HG02571 (cell line): ENCODE results near the gene PDZRN3.

Source experiments
- ATAC-seq: cut with Tn5 transposase; IDR thresholded peaks from one replicate; pipeline ENCODE4 v1.9.1; 2021; ENCODE audit warnings: mild to moderate bottlenecking, moderate library complexity; ENCODE audit not compliant: unreplicated experiment

The PDZRN3 gene

GRCh38 chr3:73623346-73623745 is 1.4 kb downstream of the PDZRN3 start:
- no peak for ATAC-seq

DNA sequence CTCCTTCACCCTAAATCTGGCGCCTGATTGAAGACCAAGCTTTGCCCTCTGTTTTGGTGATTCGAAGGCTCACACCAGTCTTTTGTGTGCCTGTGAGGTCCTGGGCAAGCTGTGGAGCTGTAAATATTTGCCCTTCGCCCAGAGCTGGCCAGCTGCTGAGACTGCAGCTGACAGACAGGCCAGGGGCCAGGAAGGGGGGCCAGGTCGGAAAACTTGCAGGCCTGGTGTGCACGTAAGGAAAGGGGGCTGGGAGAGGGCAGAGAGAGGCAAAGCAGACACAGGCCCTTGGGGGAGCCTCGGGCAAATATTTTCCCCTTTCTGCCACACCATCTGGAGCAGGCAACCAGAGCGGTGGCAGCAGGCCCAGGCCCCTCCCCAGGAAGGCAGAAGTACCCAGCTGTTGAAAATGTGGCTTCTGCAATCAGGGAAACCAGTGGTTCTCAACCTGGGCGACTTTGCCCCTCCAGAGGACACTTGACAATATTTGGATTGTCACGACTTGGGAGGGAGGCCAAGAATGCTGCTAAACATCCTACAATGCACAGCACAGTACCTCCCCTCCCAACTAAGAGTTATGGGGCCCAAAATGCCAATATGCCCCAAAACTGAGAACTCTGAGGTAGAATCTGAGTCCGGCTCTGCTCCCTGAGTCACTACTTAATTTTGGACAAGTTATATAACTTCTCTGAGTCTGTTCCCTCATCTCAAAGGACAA is 2.5 kb downstream of the PDZRN3 start:
- ATAC-seq = no peak

DNA sequence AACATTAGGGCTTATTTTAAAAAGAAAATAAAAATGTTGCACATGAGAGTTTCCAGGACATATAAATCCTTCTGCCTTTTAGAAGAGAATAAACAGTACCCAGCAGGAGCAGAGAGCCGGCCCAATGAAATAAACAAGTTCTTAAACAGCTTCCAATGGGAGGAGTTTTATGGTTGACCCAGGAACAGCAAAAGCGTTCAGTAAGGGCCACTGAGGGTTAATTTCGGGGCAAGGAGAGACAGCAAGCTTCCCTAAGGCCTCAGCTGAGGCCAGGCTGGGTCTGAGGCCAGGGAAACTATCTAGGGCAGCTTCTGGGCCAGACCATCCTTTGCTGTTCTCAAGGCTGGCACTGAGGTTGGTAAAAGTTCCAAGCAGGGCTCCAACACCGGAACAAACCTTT is 3.4 kb downstream of the PDZRN3 start:
- ATAC-seq = no peak

DNA sequence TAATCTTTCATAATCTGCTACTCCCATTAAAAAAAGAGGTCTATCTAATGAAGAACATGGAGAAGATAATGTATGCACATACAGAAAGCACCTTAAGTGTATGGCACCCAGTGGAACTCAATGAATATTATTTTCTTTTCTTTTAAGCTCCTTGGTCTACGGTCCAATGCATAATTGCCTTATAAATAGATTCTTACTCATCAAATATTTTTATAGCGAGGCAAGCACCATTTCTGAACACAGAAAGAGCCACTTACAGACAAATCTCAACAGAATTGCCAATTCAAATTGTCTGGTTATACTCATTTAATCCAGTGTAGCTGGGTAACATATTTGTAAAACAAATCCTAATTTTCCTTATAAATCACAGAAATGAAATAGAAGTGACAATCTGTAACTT is 6.3 kb downstream of the PDZRN3 start:
- ATAC-seq = no peak

DNA sequence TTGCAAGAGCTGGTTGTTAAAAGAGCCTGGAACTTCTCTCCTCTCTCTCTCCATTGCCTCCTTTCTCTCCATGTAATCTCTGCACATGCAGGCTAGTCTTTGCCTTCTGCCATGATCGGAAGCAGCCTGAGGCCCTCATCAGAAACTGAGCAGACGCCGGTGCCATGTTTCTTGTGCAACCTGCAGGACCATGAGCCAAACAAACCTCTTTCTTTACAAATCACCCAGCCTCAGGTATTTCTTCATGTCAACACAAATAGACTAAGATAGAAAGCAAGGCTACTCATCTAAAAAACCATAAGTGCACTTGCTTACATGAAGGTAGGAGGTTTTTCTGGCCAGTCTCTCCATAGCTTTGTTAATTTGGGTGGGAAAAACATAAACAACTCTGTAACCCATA is 8.7 kb downstream of the PDZRN3 start:
- ATAC-seq = no peak

- ATAC-seq = no peak
These were observed 10.3 kb downstream of the PDZRN3 start for GRCh38 chr3:73614419-73614818.

GRCh38 chr3:73611176-73611575 is 13.6 kb downstream of the PDZRN3 start:
- no peak for ATAC-seq

DNA sequence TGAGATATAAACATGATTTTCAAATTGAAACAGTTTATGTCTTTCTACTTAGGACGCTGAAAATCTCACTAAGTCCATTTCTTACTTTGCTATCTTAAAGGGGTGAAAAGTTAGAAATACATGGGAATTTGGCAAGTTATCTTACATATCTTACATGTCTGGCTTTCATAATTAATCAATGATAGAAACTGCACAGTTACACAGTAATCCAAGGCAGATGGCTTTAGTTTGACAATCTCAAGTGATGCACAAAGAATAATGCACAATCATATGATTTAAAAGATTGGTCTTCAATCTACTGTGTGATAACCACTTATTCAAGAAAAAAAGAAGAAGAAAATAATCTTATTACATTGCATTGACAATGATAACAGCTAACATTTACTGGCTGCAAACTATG is 14.2 kb downstream of the PDZRN3 start:
- ATAC-seq = no peak

- no peak for ATAC-seq
These were observed 15.1 kb downstream of the PDZRN3 start for GRCh38 chr3:73609655-73610054.

DNA sequence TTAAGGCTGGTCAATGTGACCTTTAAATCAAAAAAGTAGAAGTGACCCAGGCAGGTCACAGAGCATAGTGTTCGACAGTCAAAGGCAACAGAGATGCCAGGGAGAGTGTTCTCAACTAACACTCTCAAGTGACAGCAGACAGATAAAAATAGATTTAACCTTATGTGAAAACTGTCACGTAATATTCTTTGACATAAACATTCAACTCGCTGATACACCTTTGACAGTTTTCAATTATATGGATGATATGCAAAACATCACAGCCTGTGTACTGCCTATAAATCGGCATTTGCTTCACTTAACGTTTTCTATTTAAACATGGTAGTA is 15.5 kb downstream of the PDZRN3 start:
- no peak for ATAC-seq

DNA sequence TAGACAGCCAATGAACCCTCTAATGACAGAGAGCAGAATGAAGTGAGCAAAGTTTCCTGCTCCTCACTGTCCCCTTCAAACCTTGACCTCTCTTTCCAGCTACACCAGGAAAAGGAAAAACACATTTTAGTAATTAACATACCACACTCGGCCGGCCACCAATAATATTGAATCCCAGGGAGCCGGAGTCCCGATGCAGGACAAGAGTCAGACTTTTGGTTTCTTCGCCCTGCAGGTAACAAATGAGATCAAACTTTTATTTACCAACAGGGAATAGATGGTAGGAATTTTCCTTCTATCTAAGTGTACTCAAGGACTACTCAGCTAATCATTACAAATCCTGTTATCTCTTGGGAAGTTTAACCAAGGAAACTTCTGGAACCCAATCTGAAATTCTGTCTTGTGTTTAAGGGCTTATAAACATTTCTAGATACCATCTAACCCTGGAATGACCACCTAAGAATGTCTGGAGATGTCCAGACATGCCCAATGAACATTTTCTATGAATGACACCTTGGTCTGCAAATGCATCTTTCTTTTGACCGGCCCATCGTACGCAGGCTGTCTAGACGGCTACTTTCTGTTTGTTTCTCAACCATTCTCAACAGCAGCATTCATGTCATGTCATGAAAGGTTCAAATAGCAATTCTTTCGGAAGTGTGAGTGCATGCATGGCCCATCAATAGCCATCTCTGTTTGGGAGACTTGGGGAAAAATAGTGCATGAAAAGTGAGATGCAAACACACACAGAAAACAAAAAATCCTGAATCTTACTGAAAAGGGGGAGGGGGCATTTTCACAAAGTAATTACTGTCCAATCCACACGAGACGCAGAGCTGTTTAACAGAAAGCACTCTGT is 16.1 kb downstream of the PDZRN3 start:
- no peak for ATAC-seq

GRCh38 chr3:73605861-73606260 is 18.9 kb downstream of the PDZRN3 start:
- no peak for ATAC-seq

DNA sequence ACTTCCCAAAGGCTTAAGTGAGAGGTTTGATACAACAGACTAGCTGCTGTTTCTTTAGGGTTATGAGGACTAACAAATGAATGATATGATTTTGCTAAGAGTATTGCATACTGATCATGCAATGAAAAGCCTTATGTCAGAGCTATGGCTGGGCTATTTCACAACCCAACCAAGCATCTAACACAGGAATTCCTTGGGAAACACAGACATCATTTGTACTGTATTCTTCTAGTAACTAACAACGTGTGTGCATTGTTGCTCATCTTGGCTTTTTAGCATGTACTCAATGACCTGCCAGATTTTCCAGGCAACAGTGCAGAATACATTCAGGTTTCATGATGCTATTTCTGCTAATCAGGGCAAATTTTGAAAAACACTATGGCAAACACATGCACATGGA is 19.3 kb downstream of the PDZRN3 start:
- ATAC-seq = no peak

DNA sequence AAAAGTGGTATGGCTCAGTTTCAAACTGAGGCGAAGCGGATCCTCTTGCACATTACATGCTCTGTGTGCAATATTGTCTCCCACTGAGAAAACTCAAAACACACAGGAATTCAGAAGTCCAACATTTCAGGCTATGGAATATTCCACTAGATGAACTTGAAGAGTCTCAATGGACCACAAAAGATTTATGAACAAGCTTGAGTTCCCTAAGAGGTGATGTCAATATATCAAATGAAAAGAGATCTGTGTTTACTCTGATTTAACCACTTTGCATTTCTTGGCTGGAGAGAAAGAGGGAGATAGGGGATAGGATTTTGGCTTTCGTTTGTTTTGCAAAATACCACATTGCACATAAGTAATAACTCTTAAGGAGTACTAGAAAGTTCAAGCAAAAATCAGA is 20.3 kb downstream of the PDZRN3 start:
- no peak for ATAC-seq

GRCh38 chr3:73603762-73604171 is 21.0 kb downstream of the PDZRN3 start:
- no peak for ATAC-seq

DNA sequence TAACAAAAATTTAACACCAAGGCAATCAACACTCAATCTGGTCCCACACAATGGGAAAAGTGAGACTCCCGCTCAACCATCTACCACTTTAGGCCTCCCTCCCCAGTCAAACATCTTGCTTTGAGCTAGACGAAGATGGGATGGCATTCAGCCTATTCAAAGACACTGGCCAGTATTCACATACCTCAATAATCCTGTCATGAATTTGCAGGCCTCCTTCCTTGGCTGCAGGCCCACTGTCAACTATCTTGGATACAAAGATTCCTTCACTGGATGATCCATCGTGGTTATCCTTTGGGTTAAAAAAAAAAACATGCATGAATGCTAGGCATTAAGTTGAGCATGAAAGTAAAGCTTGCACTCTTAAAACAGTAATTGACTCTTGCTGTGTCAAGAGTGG is 22.6 kb downstream of the PDZRN3 start:
- no peak for ATAC-seq

DNA sequence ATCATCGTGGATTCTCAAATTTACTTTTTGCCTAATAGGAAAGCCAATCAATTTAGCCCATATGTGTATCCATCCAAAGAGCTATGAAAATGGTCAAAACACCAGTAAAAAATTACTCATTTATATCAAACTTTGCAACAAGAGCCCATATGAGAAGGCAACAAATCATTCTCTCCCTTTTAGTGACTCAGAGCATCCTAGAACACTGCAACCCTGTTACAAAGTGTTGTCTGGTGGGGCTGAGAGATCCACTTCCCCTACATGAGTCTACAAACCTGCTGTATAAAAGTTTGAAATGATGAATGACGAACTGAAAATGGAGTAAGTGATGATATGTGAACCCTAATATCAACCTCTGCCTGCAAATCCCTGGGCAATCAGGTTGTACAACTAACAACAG is 23.3 kb downstream of the PDZRN3 start:
- ATAC-seq = no peak

- no peak for ATAC-seq
These were observed 23.7 kb downstream of the PDZRN3 start for GRCh38 chr3:73601011-73601410.

DNA sequence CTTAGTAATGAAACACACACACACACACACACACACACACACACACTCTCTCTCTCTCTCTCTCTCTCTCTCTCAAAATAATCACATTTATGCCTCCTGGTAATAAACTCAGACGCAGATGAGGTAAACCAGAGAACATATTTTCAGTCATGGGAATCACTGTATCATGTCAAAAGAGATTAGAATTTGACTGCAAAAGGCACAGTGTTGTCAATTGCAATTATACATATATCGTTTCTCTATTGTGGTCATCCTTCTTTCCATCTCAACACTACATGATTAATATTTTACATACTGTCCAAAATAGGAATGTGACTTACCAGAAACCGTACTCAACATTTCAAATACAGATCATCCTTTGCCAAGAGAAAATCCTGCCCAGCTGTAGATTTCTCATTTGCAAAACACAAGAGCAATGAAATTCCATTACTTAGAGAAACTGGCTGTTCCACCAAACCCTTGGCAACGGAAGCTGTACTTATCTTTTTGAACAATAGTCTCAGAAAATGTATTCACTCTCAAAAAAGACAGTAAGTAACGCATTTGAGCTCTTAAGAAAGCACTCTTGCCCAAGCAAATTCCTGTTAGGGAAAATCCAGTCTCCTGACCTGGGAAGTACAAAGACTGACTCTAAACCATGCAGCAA is 24.3 kb downstream of the PDZRN3 start:
- no peak for ATAC-seq

GRCh38 chr3:73599605-73600004 is 25.1 kb downstream of the PDZRN3 start:
- ATAC-seq = no peak

DNA sequence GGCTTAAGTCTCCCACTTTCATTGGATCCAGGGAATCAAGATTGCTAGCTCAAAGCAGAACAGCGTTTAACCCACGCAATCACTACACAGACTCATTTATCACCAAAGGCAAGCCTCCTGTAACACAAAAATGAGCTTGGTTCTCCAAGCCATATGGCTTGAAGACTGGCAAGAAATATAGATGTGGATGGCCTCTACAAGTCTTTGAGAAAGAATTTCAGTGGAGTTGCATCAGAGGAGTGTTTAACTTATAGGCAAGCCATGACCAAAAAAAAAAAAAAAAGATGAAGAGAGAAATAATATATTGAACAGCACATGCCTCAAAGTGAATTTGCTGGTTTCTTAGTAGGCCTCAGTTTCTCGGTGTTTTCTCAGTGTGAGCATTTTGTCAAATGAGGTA is 27.3 kb downstream of the PDZRN3 start:
- ATAC-seq = no peak
